Measurements from ENCODE around the gene RFX5. TPM values are rescaled to one million over a fixed set of nuclear protein-coding genes. Genes with fewer than 3 reads are reported as not detected.

The RFX5 gene
- total and polyA plus RNA-seq, 2 donors (not counting 1 experiment from before 2014, with no cell fraction given): 181 to 207 TPM

DNA sequence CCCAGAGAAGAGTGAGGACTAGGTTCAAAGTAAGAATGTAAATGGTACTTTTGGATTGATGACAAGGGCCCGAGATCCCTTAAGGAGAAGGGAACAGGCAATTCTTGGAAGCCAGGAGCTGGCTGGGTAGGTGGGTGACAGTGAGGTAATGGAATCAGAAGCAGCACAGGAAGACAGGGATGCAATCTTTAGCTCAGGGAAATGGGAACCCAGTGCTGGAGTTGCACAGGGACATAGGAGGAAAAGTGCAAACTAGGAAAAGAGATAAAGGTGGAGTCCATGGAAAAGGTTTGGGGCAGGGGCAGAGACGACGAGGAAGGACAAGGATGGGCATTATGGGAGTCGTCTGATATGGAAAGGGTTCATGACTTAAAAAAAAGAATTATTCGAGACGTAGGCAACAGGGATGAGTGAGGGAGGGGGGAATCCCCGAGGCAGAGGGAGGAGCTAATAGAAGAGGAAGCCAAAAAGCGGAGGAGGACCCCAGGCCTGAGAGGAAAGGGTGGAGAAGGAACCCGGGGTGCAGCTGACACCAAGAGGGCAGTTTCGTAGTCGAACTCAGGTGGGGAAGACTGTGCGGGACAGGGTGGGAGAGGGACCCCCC lies 20.3 kb downstream of the RFX5 start:
- intact Hi-C loops (cut with micrococcal nuclease): loop anchor here (1.0 to 5.0 kb wide), 6 partner anchors 15 to 131 kb away; partner anchors contain the start of genes PIP5K1A, POGZ, PSMD4 and RFX5
- 5% methylated on average over 8 of the region's 12 CpGs for WGBS (ENCODE audit: insufficient coverage)
- POLR2A ChIA-PET: interaction anchor here (0.5 to 2.1 kb wide), 10 partner anchors 18 to 1441 kb away, joined by 3 to 18 read pairs (median 5); partner anchors contain the start of genes PSMB4 and RFX5
- Histone ChIP-seq H4K20me1 (ENCODE audit: control insufficient read depth, insufficient read depth, low read length, poor library complexity, severe bottlenecking) (peaks cover 13% of the 10 kb centered on the region), H2AFZ (ENCODE audit: insufficient read depth, low read depth, low read length, poor library complexity, severe bottlenecking) (peak overlapping the region; percentile 90), H3K4me2 (replicated peaks; ENCODE audit: low read depth, low read length, poor library complexity, severe bottlenecking) (peak overlapping the region; percentile 90), H3K79me2 (ENCODE audit: control insufficient read depth, insufficient read depth, low read length) (peaks cover 82% of the 10 kb centered on the region), H3K27ac (ENCODE audit: low read length in 2 of 2) (peak overlapping the region; percentile 87 to 89), H3K9ac (ENCODE audit: low read length) (peak overlapping the region; percentile 90), H3K27me3 (replicated peaks in 1 of 4; ENCODE audit: control extremely low read depth in 1 of 4, control insufficient read depth in 3 of 4, insufficient read depth in 4 of 4, low read length in 3 of 4) (no peaks in the 10 kb centered on the region), H3K36me3 (replicated peaks in 1 of 2; ENCODE audit: control extremely low read depth in 1 of 2, control insufficient read depth in 1 of 2, extremely low read depth in 1 of 2, insufficient read depth in 2 of 2, low read length in 1 of 2) (peaks cover 0 to 29% of the 10 kb centered on the region in 2 experiments), H3K9me3 (ENCODE audit: control extremely low read depth in 1 of 3, control insufficient read depth in 2 of 3, insufficient read depth in 1 of 3, low read length in 2 of 3) (no peaks in the 10 kb centered on the region), H3K4me1 (ENCODE audit: control insufficient read depth in 2 of 2, insufficient read depth in 2 of 2, low read length in 2 of 2) (peaks cover 21 to 26% of the 10 kb centered on the region in 2 donors), H3K4me3 (ENCODE audit: control extremely low read depth in 1 of 5, extremely low read depth in 1 of 5, insufficient read depth in 1 of 5, low read depth in 2 of 5, low read length in 4 of 5) (peak overlapping the region; percentile 72 to 99 (median 90))
- Mint-ChIP-seq H3K4me3 (peak overlapping the region; percentile 93), H3K4me1 (peaks cover 44% of the 10 kb centered on the region), H3K27me3 (no peaks in the 10 kb centered on the region), H3K27ac (peak overlapping the region; percentile 96), H3K9me3 (ENCODE audit: insufficient read depth) (no peaks in the 10 kb centered on the region)
- DNase-seq (peak; percentile 81), ATAC-seq (ENCODE audit: low read depth) (peak; percentile 43)
- TF ChIP-seq EZH2 (IDR thresholded peaks at IDR 0.05; ENCODE audit: borderline replicate concordance, insufficient read depth, low read depth, low read length, poor library complexity, severe bottlenecking): no peak
- TF ChIP-seq, protein P1, sequence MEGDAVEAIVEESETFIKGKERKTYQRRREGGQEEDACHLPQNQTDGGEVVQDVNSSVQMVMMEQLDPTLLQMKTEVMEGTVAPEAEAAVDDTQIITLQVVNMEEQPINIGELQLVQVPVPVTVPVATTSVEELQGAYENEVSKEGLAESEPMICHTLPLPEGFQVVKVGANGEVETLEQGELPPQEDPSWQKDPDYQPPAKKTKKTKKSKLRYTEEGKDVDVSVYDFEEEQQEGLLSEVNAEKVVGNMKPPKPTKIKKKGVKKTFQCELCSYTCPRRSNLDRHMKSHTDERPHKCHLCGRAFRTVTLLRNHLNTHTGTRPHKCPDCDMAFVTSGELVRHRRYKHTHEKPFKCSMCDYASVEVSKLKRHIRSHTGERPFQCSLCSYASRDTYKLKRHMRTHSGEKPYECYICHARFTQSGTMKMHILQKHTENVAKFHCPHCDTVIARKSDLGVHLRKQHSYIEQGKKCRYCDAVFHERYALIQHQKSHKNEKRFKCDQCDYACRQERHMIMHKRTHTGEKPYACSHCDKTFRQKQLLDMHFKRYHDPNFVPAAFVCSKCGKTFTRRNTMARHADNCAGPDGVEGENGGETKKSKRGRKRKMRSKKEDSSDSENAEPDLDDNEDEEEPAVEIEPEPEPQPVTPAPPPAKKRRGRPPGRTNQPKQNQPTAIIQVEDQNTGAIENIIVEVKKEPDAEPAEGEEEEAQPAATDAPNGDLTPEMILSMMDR (IDR thresholded peaks at IDR 0.05): no peak
- CTCF ChIA-PET: interaction anchor here (0.9 to 10.0 kb wide), 10 partner anchors 15 to 408 kb away, joined by 3 to 148 read pairs (median 4); partner anchors contain the start of genes PSMB4, VPS72 and ZNF687

Data from B cell (primary cell).